GM19468 (cell line): ENCODE measurements around the gene SUCLA2.

ENCODE experiments used
- ATAC-seq: cut with Tn5 transposase; IDR thresholded peaks from one replicate; pipeline ENCODE4 v1.9.1; 2021; ENCODE audit warnings: mild to moderate bottlenecking, moderate library complexity, moderate number of reproducible peaks; ENCODE audit not compliant: unreplicated experiment; ENCODE audit errors: extremely low read depth

Gene SUCLA2

DNA sequence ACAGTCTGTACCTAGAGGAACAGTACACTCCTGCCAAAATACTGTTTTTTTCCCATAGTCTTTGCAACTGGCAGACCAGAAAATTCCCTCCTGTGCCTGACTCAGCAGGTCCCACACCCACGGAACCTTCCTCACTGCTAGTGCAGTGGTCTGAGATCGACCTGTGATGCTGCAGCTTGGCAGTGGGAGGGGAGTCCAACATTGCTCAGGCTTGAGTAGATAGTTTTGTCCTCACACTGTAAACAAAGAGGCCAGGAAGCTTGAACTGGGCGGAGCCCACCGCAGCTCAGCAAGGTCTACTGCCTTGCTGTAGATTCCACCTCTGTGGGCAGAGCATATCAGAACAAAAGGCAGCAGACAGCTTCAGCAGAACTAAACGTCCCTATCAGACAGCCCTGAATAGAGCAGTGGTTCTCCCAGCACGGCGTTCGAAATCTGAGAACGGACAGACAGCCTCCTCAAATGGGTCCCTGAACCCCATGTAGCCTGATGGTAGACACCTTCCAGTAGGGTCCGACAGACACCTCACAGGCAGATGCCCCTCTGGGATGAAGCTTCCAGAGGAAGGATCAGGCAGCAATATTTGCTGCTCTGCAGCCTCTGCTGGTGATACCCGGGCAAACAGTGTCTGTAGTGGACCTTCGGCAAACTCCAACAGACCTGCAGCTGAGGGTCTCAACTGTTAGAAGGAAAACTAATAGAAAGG lies 92.7 kb downstream of the SUCLA2 start:
- ATAC-seq = no peak

DNA sequence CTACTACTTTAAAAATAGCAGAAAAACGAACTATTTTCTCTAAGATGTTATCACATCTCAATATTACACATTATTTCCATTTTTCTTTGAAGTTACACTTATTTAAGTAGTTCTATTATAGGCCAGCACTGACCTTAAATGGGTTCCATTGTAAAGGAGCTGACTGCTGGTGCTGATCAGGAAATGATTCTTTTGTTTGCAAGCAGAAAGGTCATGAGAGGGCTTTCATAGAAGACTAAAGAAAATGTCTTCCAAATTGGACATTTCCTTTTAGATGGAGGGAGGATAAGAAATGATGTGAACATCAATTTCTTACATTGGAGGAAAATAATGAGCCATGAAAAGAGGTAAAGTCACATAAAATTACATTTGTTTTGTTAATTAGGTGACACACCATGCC lies 96.2 kb downstream of the SUCLA2 start:
- no peak for ATAC-seq

DNA sequence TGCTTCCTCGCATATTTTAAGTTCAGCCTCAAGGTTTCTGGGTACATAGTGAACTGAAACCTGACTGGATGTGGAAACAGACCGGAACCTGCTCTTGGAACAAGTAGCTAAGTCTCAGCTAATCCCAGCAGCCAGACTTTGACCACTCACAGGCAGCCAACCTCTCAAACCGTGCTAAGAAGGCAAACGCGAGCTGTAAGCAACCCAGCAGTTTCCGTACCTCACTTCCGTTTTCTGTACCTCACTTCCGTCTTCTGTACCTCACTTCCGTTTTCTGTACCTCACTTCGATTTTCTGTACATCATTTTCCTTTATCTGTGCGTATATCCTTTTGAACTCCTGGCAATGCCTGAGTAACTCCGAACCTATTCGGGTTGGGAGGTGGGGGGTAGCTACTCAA lies 96.8 kb downstream of the SUCLA2 start:
- no peak for ATAC-seq

DNA sequence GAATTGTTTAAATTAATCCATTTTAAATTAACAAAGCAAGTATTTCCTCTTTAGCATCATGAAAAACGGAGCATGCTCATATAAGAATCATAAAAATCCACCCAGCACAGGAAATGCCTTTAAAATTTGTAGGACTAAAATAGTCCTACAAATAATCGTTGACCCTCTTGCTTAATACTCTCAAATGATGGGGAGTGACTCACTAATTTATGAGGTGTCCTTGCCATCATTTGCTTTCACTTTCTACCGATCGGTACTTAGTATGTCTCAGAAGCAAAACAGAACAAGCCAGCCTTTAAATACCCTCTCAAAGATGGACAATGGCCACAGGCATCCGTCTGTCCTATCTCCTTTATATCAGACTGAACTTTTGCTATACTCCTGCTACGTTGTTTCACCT lies 97.2 kb downstream of the SUCLA2 start:
- no peak for ATAC-seq

DNA sequence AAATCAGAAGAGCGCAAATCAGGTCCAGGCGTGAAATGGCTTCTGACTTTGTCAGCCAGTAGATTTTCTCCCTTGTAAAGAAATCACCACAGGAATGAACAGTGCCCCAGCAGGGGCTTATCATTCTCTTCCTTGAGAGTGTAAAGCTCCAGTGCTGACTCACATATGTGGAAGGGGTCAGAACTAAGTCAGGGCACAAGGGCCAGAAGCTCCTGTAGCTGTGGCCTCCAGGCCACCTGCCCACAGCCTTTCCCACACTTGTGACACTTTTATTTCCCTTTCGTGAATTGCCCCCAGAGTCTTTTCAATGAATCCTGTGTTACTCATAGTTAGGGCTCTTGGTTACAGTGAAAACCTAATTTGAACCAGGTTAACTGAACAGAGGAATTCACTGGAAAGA lies 99.6 kb downstream of the SUCLA2 start:
- ATAC-seq = no peak

DNA sequence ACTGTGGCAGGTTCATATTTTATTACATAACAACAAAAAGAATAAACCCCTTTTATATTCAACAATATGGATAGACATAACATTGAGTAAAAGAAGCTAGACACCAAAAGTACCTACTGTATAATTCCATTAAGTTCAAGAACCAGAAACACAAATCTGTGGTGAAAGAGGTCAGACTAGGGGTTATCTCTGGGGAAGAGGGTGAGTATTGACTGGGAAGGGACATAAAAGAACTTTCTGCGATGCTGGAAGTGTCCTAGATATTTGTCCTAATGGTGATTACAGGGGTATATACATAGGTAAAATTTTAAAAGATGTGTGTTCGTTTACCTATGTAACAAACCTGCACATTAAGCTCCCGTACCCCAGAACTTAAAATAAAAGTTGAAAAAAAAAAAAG lies 103.0 kb downstream of the SUCLA2 start:
- no peak for ATAC-seq

DNA sequence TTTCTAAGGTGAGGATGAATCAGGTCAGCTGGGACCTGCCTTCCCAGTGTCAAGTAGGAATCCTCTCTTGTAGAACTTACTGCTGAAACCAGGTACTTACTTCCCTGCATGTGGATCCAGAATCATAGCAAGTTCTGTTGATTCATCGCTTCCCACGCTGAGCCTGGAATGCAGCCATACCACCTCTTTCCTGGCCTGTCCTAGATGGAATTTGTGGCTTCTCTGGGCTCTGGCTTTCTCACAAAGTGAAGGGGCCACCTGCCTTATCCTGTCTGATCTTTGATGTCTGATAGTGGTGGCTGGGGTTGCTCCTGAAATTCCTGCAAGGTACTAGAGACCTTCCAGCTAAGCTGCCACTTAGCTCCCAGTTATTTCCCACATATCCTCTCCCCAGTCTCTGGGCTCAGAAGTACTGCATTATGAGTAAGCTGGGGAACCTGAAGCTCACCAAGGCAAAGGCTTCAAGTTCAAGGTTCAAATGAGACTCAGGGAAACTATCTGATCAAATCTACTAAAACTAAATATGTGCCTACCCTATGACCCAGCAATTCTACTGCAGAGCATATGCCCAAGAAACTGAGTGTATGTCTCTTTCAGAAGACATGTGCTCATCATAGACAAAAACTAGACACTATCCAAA lies 103.5 kb downstream of the SUCLA2 start:
- ATAC-seq = no peak

DNA sequence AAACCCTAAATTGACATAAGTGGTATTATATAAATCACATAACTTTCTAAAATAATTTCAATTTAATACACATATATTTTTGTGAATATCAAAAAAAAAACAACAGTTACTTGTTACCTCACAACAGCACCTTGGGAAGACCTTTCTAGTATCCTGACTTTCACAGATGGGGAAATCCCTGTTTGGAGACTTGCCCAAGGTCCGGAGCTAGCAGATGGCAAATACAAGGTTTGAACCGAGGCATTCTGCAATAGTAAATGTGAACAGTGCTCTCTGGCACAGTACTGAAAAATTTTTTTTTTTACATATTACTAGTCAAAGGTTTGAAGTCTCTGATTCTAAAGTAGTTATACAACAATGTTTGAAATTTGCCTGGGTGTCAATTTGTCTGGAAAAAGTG lies 104.5 kb downstream of the SUCLA2 start:
- ATAC-seq = no peak

DNA sequence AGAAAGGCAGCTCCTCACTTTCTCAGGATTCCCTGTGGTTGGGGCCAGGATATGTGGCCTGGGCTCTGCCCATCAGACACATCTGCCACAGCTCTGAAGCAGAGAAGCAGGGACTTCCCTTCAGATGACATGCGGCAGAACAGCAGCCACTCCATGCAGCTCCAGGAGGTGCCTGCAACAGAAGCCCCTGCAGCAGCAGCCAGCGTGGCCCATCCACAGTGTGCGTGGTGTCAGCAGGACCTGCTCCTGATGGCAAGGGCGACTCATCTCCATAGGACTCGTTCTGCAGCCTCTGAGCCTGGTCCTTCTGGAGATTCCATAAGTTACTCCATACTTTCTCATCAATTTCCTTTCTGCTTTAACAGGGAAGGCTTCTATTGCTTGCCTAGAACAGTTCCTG lies 105.0 kb downstream of the SUCLA2 start:
- no peak for ATAC-seq

DNA sequence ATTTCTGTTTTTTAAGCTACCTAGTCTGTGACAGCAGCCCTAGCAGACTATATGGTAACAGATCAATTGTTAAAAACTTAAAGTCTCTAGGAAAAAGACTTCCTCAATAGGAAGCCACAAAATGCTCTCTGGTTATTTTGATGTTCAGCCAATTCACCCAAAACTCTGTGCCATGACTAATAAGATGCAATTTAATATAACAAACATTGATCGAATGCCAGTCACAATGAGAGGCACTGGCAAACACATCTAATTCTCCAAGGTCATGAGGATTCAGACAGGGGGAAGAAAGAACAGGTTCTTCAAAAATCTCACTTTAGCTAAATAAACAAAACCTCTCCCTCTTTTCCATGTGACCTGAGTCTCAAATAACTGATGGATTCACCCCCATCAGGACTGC lies 107.5 kb downstream of the SUCLA2 start:
- no peak for ATAC-seq
